SU-DHL-6 (cell line): ENCODE data around the gene ZXDC.

Experiments
- H2AFZ ChIP-seq: fragments of 200-600 bp; sonication (generic); 2 replicates; pipeline ENCODE4 v1.6.1; 2014; ENCODE audit warnings: low read depth, mild to moderate bottlenecking, moderate library complexity, mixed read lengths, antibody characterized with exemption, low read length; ENCODE audit not compliant: severe bottlenecking
- H3F3A ChIP-seq: fragments of 200-600 bp; shearing (Covaris generic); 2 replicates; pipeline ENCODE4 v1.6.0; 2016; ENCODE audit warnings: antibody characterized with exemption, mild to moderate bottlenecking; ENCODE audit not compliant: insufficient read depth
- H3K27ac ChIP-seq: fragments of 200-600 bp; sonication (generic); 2 replicates; pipeline ENCODE4 v1.5.1; 2016; ENCODE audit warnings: low read depth, mild to moderate bottlenecking, low read length, moderate library complexity, mixed read lengths
- H3K27me3 ChIP-seq: fragments of 200-600 bp; sonication (generic), shearing (Covaris generic); 2 replicates; pipeline ENCODE4 v1.6.0; 2014; ENCODE audit warnings: mild to moderate bottlenecking, low read length
- H3K36me3 ChIP-seq: fragments of 200-600 bp; sonication (generic); 2 replicates; pipeline ENCODE4 v1.6.1; 2014; ENCODE audit warnings: mild to moderate bottlenecking, low read length, mixed read lengths
- H3K4me2 ChIP-seq: fragments of 300-600, 200-600 bp; shearing (Covaris generic), sonication (generic); 2 replicates; pipeline ENCODE4 v1.6.0; 2014; ENCODE audit warnings: low read length, low read depth, mild to moderate bottlenecking; ENCODE audit not compliant: poor library complexity, severe bottlenecking
- H3K4me3 ChIP-seq: fragments of 200-600 bp; sonication (generic); 2 replicates; pipeline ENCODE4 v1.5.1; 2014; ENCODE audit warnings: antibody characterized with exemption, low read length, mild to moderate bottlenecking, mixed read lengths; ENCODE audit not compliant: insufficient read depth, poor library complexity, severe bottlenecking
- H3K79me2 ChIP-seq: fragments of 200-600 bp; sonication (generic); 2 replicates; pipeline ENCODE4 v1.6.1; 2014; ENCODE audit warnings: mild to moderate bottlenecking, low read length, moderate library complexity; ENCODE audit not compliant: insufficient read depth
- H3K9ac ChIP-seq: fragments of 200-600 bp; sonication (generic); 2 replicates; pipeline ENCODE4 v1.7.0; 2014; ENCODE audit warnings: mild to moderate bottlenecking, low read length
- H3K9me2 ChIP-seq: fragments of 200-600 bp; sonication (generic); replicated peaks from 2 replicates; pipeline ENCODE4 v1.6.1; 2014; ENCODE audit warnings: low read length; ENCODE audit not compliant: insufficient read depth
- H3K9me3 ChIP-seq: fragments of 200-600 bp; sonication (generic); 2 replicates; pipeline ENCODE4 v1.6.1; 2014; ENCODE audit warnings: low read length, mixed read lengths; ENCODE audit not compliant: insufficient read depth
- H4K20me1 ChIP-seq: fragments of 200-600 bp; sonication (generic); 2 replicates; pipeline ENCODE4 v1.6.1; 2014; ENCODE audit warnings: low read depth, mild to moderate bottlenecking, antibody characterized with exemption, low read length, moderate library complexity, mixed read lengths
- CTCF ChIP-seq: fragments of 200-600 bp; sonication (generic); IDR thresholded peaks from one replicate; pipeline ENCODE4 v1.5.1; 2017; ENCODE audit warnings: antibody characterized with exemption, mild to moderate bottlenecking, low read length, moderate library complexity; ENCODE audit not compliant: insufficient read depth, poor library complexity, severe bottlenecking
- EZH2phosphoT487 ChIP-seq: fragments of 200-600 bp; sonication (generic), shearing (Covaris generic); conservative IDR thresholded peaks from 2 replicates; pipeline ENCODE4 v1.6.1; 2018; ENCODE audit warnings: mild to moderate bottlenecking, antibody characterized with exemption, low read length, moderate library complexity, mixed read lengths

Gene ZXDC

DNA sequence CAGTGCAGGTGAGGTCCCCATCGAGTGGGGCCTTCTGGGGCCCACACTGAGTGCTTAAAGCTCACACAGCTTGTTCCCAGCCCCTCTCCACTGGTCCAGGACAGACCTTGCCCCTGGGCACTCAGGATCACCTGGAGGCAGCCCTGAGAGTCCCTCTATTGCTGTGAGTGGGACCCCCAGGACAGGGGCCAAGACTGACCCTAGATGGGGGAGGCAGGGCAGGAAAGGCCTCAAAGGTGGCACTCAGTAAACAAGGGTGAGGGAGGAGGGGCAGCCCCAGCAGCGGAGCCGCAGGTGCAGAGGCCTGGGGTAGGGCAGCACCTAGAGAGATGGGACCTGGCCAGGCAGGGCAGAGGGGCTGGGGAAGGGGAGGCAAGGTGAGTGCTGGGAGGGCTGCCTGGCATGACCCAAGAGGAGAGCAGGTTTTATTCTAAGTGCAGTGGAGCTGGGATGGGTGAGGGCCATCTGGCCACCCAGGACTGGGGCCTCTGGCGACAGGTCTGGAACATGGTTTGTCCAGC is 53.1 kb downstream of the ZXDC start:
- Histone ChIP-seq H3K9ac (no peak overlapping the region), H3K9me3 (no peaks in the 10 kb centered on the region), H3K27me3 (no peaks in the 10 kb centered on the region), H4K20me1 (no peaks in the 10 kb centered on the region), H3K79me2 (no peaks in the 10 kb centered on the region), H3K36me3 (no peaks in the 10 kb centered on the region), H3K27ac (no peak overlapping the region), H3K4me2 (no peak overlapping the region), H3K4me3 (no peak overlapping the region), H3K9me2 (no peaks in the 10 kb centered on the region), H2AFZ (no peak overlapping the region), H3F3A (no peaks in the 10 kb centered on the region)
- TF ChIP-seq EZH2phosphoT487: no peak
- no peak for TF ChIP-seq CTCF

DNA sequence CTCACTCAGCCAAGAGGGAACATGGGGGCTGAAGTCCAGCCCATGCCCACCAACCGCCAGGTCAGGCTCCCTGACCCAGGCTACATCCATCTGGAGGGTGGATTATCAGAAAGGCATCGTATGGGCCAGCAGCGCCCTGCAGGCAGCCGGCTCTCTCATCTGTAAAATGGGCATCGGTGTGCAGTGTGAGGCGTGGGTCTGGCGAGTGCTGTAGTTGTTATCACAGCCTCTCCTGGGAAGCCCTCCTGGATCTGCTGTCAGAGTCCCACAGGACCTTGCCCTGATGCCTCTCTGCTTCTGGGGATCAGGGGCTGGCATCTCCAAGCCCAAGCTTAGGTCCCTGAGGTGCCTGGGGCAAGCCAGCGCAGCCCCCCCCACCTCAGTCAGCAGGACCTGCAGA is 53.6 kb downstream of the ZXDC start:
- TF ChIP-seq EZH2phosphoT487 (no peak), CTCF (no peak)
- Histone ChIP-seq H3K9ac (no peak overlapping the region), H4K20me1 (no peaks in the 10 kb centered on the region), H3K9me2 (no peaks in the 10 kb centered on the region), H3K36me3 (no peaks in the 10 kb centered on the region), H3K4me3 (no peak overlapping the region), H3F3A (no peaks in the 10 kb centered on the region), H3K27ac (no peak overlapping the region), H3K79me2 (no peaks in the 10 kb centered on the region), H3K4me2 (no peak overlapping the region), H2AFZ (no peak overlapping the region), H3K27me3 (no peaks in the 10 kb centered on the region), H3K9me3 (no peaks in the 10 kb centered on the region)

DNA sequence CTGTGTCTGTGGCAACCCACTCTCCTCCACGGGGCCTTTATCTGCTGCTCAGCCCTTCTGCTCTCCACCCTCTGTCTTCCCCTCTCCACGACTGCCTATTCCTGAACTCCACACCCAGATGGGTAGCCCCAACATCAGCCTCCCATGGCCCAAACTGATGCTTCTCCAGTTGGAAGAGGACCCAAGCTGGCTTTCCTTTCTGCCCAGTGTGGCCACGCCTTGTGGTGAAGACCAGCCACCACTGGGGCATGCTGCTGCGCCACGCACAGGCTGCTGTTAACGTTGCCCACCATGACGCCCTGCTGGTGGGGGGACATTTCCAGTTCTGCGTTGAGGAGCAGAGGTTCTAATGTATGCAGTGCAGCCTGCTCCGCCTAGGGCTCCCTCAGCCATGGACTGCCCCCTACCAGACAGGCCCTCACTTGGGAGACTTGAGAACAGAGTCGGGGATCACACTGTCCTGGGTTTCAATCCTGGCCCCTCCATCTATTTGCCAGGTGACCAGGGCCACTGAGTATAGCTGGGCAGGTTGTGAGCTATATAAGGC is 54.0 kb downstream of the ZXDC start:
- Histone ChIP-seq H3K36me3 (no peaks in the 10 kb centered on the region), H3K27me3 (no peaks in the 10 kb centered on the region)

More for the DNA sequence above, 54.0 kb downstream of the ZXDC start:
- TF ChIP-seq EZH2phosphoT487 (no peak), CTCF (no peak)
- Histone ChIP-seq H4K20me1 (no peaks in the 10 kb centered on the region), H3K9me2 (no peaks in the 10 kb centered on the region), H3F3A (no peaks in the 10 kb centered on the region), H3K79me2 (no peaks in the 10 kb centered on the region), H3K4me3 (no peak overlapping the region), H3K9ac (no peak overlapping the region), H3K9me3 (no peaks in the 10 kb centered on the region), H2AFZ (no peak overlapping the region), H3K27ac (no peak overlapping the region), H3K4me2 (no peak overlapping the region)
